ENCODE measurements around the gene C1QTNF2.
A peak's percentile ranks its signal among the peaks of the same experiment; 100 is the strongest.

The C1QTNF2 gene

GRCh38 chr5:160375166-160375565 is 4.7 kb upstream of the C1QTNF2 start:
- DNase-seq (ENCODE audit: low read depth in 2 of 2) = no peak

- DNase-seq (ENCODE audit: low read depth in 2 of 2) = no peak
These were observed 868 bp upstream of the C1QTNF2 start for GRCh38 chr5:160371294-160371693.

GRCh38 chr5:160370713-160371034 is 248 bp upstream of the C1QTNF2 start:
- no peak for DNase-seq (ENCODE audit: low read depth in 2 of 2)

GRCh38 chr5:160367885-160368284 is 2.5 kb downstream of the C1QTNF2 start:
- no peak for DNase-seq (ENCODE audit: low read depth in 2 of 2)

- DNase-seq (ENCODE audit: low read depth in 2 of 2) = no peak
These were observed 3.2 kb downstream of the C1QTNF2 start for GRCh38 chr5:160367261-160367660.

- DNase-seq (ENCODE audit: low read depth in 2 of 2) = no peak
These were observed 4.2 kb downstream of the C1QTNF2 start for GRCh38 chr5:160366230-160366629.

- peak in 1 of 2 experiments; percentile 35 for DNase-seq (ENCODE audit: low read depth in 2 of 2)
These were observed 6.6 kb downstream of the C1QTNF2 start for GRCh38 chr5:160363660-160364395.

- DNase-seq (ENCODE audit: low read depth in 2 of 2) = no peak
These were observed 7.2 kb downstream of the C1QTNF2 start for GRCh38 chr5:160363211-160363610.

- no peak for DNase-seq (ENCODE audit: low read depth in 2 of 2)
These were observed 8.7 kb downstream of the C1QTNF2 start for GRCh38 chr5:160361624-160362228.

- DNase-seq (ENCODE audit: low read depth in 2 of 2) = no peak
These were observed 10.1 kb downstream of the C1QTNF2 start for GRCh38 chr5:160360310-160360709.

- DNase-seq (ENCODE audit: low read depth in 2 of 2) = no peak
These were observed 10.6 kb downstream of the C1QTNF2 start for GRCh38 chr5:160359816-160360215.

- no peak for DNase-seq (ENCODE audit: low read depth in 2 of 2)
These were observed 11.2 kb downstream of the C1QTNF2 start for GRCh38 chr5:160359242-160359641.

GRCh38 chr5:160357861-160358411 is 12.5 kb downstream of the C1QTNF2 start:
- no peak for DNase-seq (ENCODE audit: low read depth in 2 of 2)

GRCh38 chr5:160357394-160357793 is 13.0 kb downstream of the C1QTNF2 start:
- DNase-seq (ENCODE audit: low read depth in 2 of 2) = no peak

GRCh38 chr5:160356550-160357347 is 13.7 kb downstream of the C1QTNF2 start:
- no peak for DNase-seq (ENCODE audit: low read depth in 2 of 2)

- DNase-seq (ENCODE audit: low read depth in 2 of 2) = no peak
These were observed 15.8 kb downstream of the C1QTNF2 start for GRCh38 chr5:160354666-160355065.

- no peak for DNase-seq (ENCODE audit: low read depth in 2 of 2)
These were observed 17.0 kb downstream of the C1QTNF2 start for GRCh38 chr5:160353379-160353778.

- DNase-seq (ENCODE audit: low read depth in 2 of 2) = no peak
These were observed 18.1 kb downstream of the C1QTNF2 start for GRCh38 chr5:160352308-160352707.

- DNase-seq (ENCODE audit: low read depth in 2 of 2) = no peak
These were observed 20.5 kb downstream of the C1QTNF2 start for GRCh38 chr5:160349935-160350303.

GRCh38 chr5:160349249-160349934 is 21.0 kb downstream of the C1QTNF2 start:
- DNase-seq (ENCODE audit: low read depth in 2 of 2) = no peak

- no peak for DNase-seq (ENCODE audit: low read depth in 2 of 2)
These were observed 22.3 kb downstream of the C1QTNF2 start for GRCh38 chr5:160348080-160348479.

- no peak for DNase-seq (ENCODE audit: low read depth in 2 of 2)
These were observed 23.0 kb downstream of the C1QTNF2 start for GRCh38 chr5:160347448-160347847.

Measured in fibroblast of skin of left biceps (primary cell).